IMR-90 (cell line): ENCODE measurements around the gene RNF213. TPM values are rescaled to one million over a fixed set of nuclear protein-coding genes. Genes with fewer than 3 reads are reported as not detected.

Experiments
- ATAC-seq: fragments of 200-7000 bp; cut with Tn5 transposase; 2 replicates; pipeline ENCODE4 v1.9.1; 2020; ENCODE audit warnings: low read depth, mild to moderate bottlenecking, moderate library complexity
- BruUV-seq: library from RNA; stranded (reverse); fragments of 400-500 nt; replicated peaks from 2 replicates; lab custom pipeline; 2021; lab: Mats Ljungman, UMichigan
- CTCF ChIA-PET: fragments of 300-600 bp; formaldehyde crosslinking; extraction: SDS; loops from one replicate; lab custom pipeline; 2021; ENCODE audit warnings: antibody characterized with exemption; lab: Yijun Ruan, JAX
- POLR2A ChIA-PET: fragments of 300-600 bp; sonication (Branson Sonifier 250); formaldehyde crosslinking; loops from one replicate; lab custom pipeline; 2022; ENCODE audit warnings: antibody characterized with exemption; ENCODE audit not compliant: unreplicated experiment; lab: Charles Lee
- DNase-seq: peaks from one replicate; pipeline ENCODE4 v3.0.0; 2013
- H2AFZ ChIP-seq: replicated peaks from 2 replicates; pipeline ENCODE3; 2013; ENCODE audit warnings: low read length, mild to moderate bottlenecking; ENCODE audit not compliant: poor library complexity
- H2AK5ac ChIP-seq: 2 replicates; pipeline ENCODE4 v1.6.1; 2013; ENCODE audit warnings: low read depth, low read length, inconsistent platforms
- H2AK9ac ChIP-seq: replicated peaks from 2 replicates; pipeline ENCODE3; 2013; ENCODE audit warnings: mild to moderate bottlenecking, low read depth, low read length, moderate library complexity; ENCODE audit not compliant: poor library complexity
- H2BK120ac ChIP-seq: 2 replicates; pipeline ENCODE4 v1.6.1; 2013; ENCODE audit warnings: low read depth, low read length, inconsistent platforms
- H2BK15ac ChIP-seq: 3 replicates; pipeline ENCODE4 v1.6.1; 2013; ENCODE audit warnings: low read depth, low read length, inconsistent platforms
- H2BK20ac ChIP-seq: 2 replicates; pipeline ENCODE4 v1.6.1; 2013; ENCODE audit warnings: low read depth, mild to moderate bottlenecking, inconsistent platforms, low read length, moderate library complexity
- H2BK5ac ChIP-seq: 2 replicates; pipeline ENCODE4 v1.6.1; 2013; ENCODE audit warnings: mild to moderate bottlenecking, low read depth, low read length, inconsistent platforms; ENCODE audit not compliant: poor library complexity, severe bottlenecking
- H3K14ac ChIP-seq: replicated peaks from 2 replicates; pipeline ENCODE4 v1.6.1; 2013; ENCODE audit warnings: low read depth, low read length, inconsistent platforms
- H3K18ac ChIP-seq: 2 replicates; pipeline ENCODE4 v1.6.1; 2013; ENCODE audit warnings: low read depth, low read length, control low read depth
- H3K23ac ChIP-seq: 2 replicates; pipeline ENCODE4 v1.6.1; 2013; ENCODE audit warnings: low read depth, low read length, inconsistent platforms
- H3K27ac ChIP-seq: 2 replicates; pipeline ENCODE4 v1.5.1; 2013; ENCODE audit warnings: mild to moderate bottlenecking, control low read depth, low read length; ENCODE audit not compliant: insufficient read depth
- H3K27me3 ChIP-seq: 2 replicates; pipeline ENCODE4 v1.6.1; 2013; ENCODE audit warnings: low read length; ENCODE audit not compliant: control insufficient read depth, insufficient read depth
- H3K36me3 ChIP-seq: 2 replicates; pipeline ENCODE4 v1.6.1; 2013; ENCODE audit warnings: low read length, mixed read lengths; ENCODE audit not compliant: control insufficient read depth, insufficient read depth
- H3K4ac ChIP-seq: 2 replicates; pipeline ENCODE4 v1.6.1; 2013; ENCODE audit warnings: low read depth, low read length, inconsistent platforms
- H3K4me1 ChIP-seq: 2 replicates; pipeline ENCODE4 v1.6.1; 2013; ENCODE audit warnings: low read length, mixed read lengths; ENCODE audit not compliant: control insufficient read depth, insufficient read depth
- H3K4me2 ChIP-seq: 2 replicates; pipeline ENCODE4 v1.6.1; 2013; ENCODE audit warnings: low read depth, mild to moderate bottlenecking, control low read depth, low read length, moderate library complexity
- H3K4me3 ChIP-seq: 2 replicates; pipeline ENCODE4 v1.5.1; 2013; ENCODE audit warnings: low read depth, mild to moderate bottlenecking, control low read depth, low read length, moderate library complexity; ENCODE audit not compliant: insufficient read depth
- H3K56ac ChIP-seq: 2 replicates; pipeline ENCODE4 v1.6.1; 2013; ENCODE audit warnings: low read length, inconsistent platforms; ENCODE audit not compliant: insufficient read depth; ENCODE audit errors: extremely low read depth
- H3K79me1 ChIP-seq, 2 experiments: 2 replicates each; pipeline ENCODE4 v1.6.1; 2013; ENCODE audit warnings: low read length in 2 of 2, inconsistent platforms in 1 of 2, low read depth in 1 of 2
- H3K9ac ChIP-seq: 2 replicates; pipeline ENCODE4 v1.6.1; 2013; ENCODE audit warnings: low read depth, low read length, control low read depth
- H3K9me1 ChIP-seq: 2 replicates; pipeline ENCODE4 v1.6.1; 2013; ENCODE audit warnings: low read length, inconsistent platforms; ENCODE audit not compliant: insufficient read depth
- H3K9me3 ChIP-seq: 2 replicates; pipeline ENCODE4 v1.6.1; 2013; ENCODE audit warnings: low read length; ENCODE audit not compliant: control insufficient read depth, insufficient read depth
- H4K20me1 ChIP-seq: 2 replicates; pipeline ENCODE4 v1.6.1; 2013; ENCODE audit warnings: low read length, inconsistent platforms; ENCODE audit not compliant: insufficient read depth
- H4K5ac ChIP-seq: 2 replicates; pipeline ENCODE4 v1.6.1; 2013; ENCODE audit warnings: mild to moderate bottlenecking, low read depth, low read length, control low read depth
- H4K8ac ChIP-seq, 2 experiments: 2 replicates each; pipeline ENCODE4 v1.6.1; 2013; ENCODE audit warnings: low read depth in 2 of 2, low read length in 2 of 2, control low read depth in 1 of 2, inconsistent platforms in 1 of 2
- H4K91ac ChIP-seq: 2 replicates; pipeline ENCODE4 v1.6.1; 2013; ENCODE audit warnings: low read depth, low read length, inconsistent platforms; ENCODE audit not compliant: insufficient read depth
- BHLHE40 ChIP-seq: fragments of 150-350 bp; IDR thresholded peaks from 2 replicates; pipeline ENCODE4 v1.6.1; 2016; ENCODE audit warnings: mild to moderate bottlenecking, low read depth, low read length
- CEBPB ChIP-seq: IDR thresholded peaks from 2 replicates; pipeline ENCODE4 v1.6.1; 2012; ENCODE audit warnings: low read depth, low read length, improper control_type of control experiment
- CHD1 ChIP-seq: IDR thresholded peaks from 2 replicates; pipeline ENCODE4 v1.6.1; 2012; ENCODE audit warnings: low read depth, low read length, improper control_type of control experiment
- FOS ChIP-seq: fragments of 150-350 bp; IDR thresholded peaks from 2 replicates; pipeline ENCODE4 v1.6.1; 2016; ENCODE audit warnings: low read depth, low read length
- MAFK ChIP-seq: IDR thresholded peaks from 2 replicates; pipeline ENCODE4 v1.6.1; 2012; ENCODE audit warnings: low read depth, low read length, improper control_type of control experiment
- MAZ ChIP-seq: IDR thresholded peaks from 2 replicates; pipeline ENCODE4 v1.6.1; 2012; ENCODE audit warnings: low read depth, mild to moderate bottlenecking, low read length, improper control_type of control experiment, moderate library complexity, borderline replicate concordance
- MXI1 ChIP-seq: IDR thresholded peaks from 2 replicates; pipeline ENCODE4 v1.6.1; 2012; ENCODE audit warnings: low read depth, mild to moderate bottlenecking, low read length, moderate library complexity, borderline replicate concordance
- NFE2L2 ChIP-seq: fragments of 150-350 bp; IDR thresholded peaks from 2 replicates; pipeline ENCODE4 v1.6.1; 2016; ENCODE audit warnings: low read depth, mild to moderate bottlenecking, low read length
- POLR2A ChIP-seq: IDR thresholded peaks from 2 replicates; pipeline ENCODE4 v1.6.1; 2012; ENCODE audit warnings: mild to moderate bottlenecking, low read depth, low read length
- RAD21 ChIP-seq: IDR thresholded peaks from 2 replicates; pipeline ENCODE4 v1.6.1; 2012; ENCODE audit warnings: low read length, improper control_type of control experiment
- RCOR1 ChIP-seq: IDR thresholded peaks from 2 replicates; pipeline ENCODE4 v1.6.1; 2012; ENCODE audit warnings: mild to moderate bottlenecking, low read length, improper control_type of control experiment; ENCODE audit not compliant: insufficient replicate concordance
- RFX5 ChIP-seq: IDR thresholded peaks from 2 replicates; pipeline ENCODE4 v1.8.0; 2012; ENCODE audit warnings: low read depth, mild to moderate bottlenecking, low read length, moderate library complexity
- SMC3 ChIP-seq: fragments of 150-350 bp; IDR thresholded peaks from 2 replicates; pipeline ENCODE4 v1.6.1; 2016; ENCODE audit warnings: low read depth, mild to moderate bottlenecking, antibody characterized with exemption, low read length, moderate library complexity
- USF2 ChIP-seq: fragments of 150-350 bp; IDR thresholded peaks from 2 replicates; pipeline ENCODE4 v1.6.1; 2017; ENCODE audit warnings: mild to moderate bottlenecking, antibody characterized with exemption, low read length, low read depth
- WGBS, 2 experiments: methylation state at CpG; one replicate each; pipeline versions ENCODE4 v1.1.5 to v1.1.7; 2013; ENCODE audit warnings: missing lambda C conversion rate in 2 of 2; ENCODE audit not compliant: insufficient read length in 1 of 2; ENCODE audit errors: extremely low coverage in 2 of 2; 5-methylcytosine and 5-hydroxymethylcytosine counted together
- dilution Hi-C: fragments of 300-500 bp; cut with HindIII; formaldehyde crosslinking; loops from one replicate; pipeline ENCODE4 v1.14.3; 2018; ENCODE audit warnings: low sequenced_read_pairs; ENCODE audit not compliant: unreplicated experiment
- in situ Hi-C: fragments of 300-500 bp; cut with MboI; formaldehyde crosslinking; loops from 3 replicates; pipeline ENCODE4 v1.14.3; 2019; ENCODE audit warnings: low sequenced_read_pairs, inconsistent platforms, mixed read lengths
- intact Hi-C: fragments of 100-400 bp; cut with micrococcal nuclease; formaldehyde crosslinking; loops from 2 replicates; pipeline ENCODE4 v1.10.0; 2022
- polyA plus RNA-seq, 3 experiments: library from polyadenylated mRNA; depleted of rRNA; stranded (reverse); fragments of >200 nt; gene quantifications; 2 replicates each; pipeline ENCODE4 v1.2.3, GENCODE V29; 2012; ENCODE audit warnings: low replicate concordance in 1 of 3
- total RNA-seq: library from RNA; depleted of rRNA; stranded (reverse); fragments of >200 nt; gene quantifications from 2 replicates; pipeline ENCODE4 v1.2.3, GENCODE V29; 2012
- TF ChIP-seq, protein P1 (sequence below): conservative IDR thresholded peaks from 2 replicates; pipeline ENCODE4 v1.5.1; 2012; ENCODE audit warnings: mild to moderate bottlenecking, low read depth, low read length, improper control_type of control experiment
- TF ChIP-seq, protein P2 (sequence below): fragments of 150-350 bp; IDR thresholded peaks from 2 replicates; pipeline ENCODE4 v1.6.1; 2016; ENCODE audit warnings: low read depth, mild to moderate bottlenecking, low read length, moderate library complexity, borderline replicate concordance

Gene RNF213
- total and polyA plus RNA-seq, 2 of the 4 experiments (the other 2 are of a cell fraction), result 23.4 to 36.0 TPM

GRCh38 chr17:80441133-80441578 is 180.5 kb downstream of the RNF213 start:
- Histone ChIP-seq H3K4me2 (no peak overlapping the region), H3K14ac (no peak overlapping the region), H4K91ac (no peak overlapping the region), H2BK20ac (no peak overlapping the region), H3K9ac (no peak overlapping the region), H2AK5ac (no peak overlapping the region), H4K8ac (no peak overlapping the region), H4K20me1 (no peaks in the 10 kb centered on the region; the same call in 1 of the 2 replicates), H2BK120ac (no peak overlapping the region), H3K79me1 (no peaks in the 10 kb centered on the region), H2BK5ac (no peak overlapping the region), H3K4me1 (no peaks in the 10 kb centered on the region), H2AFZ (no peak overlapping the region), H3K9me1 (no peaks in the 10 kb centered on the region), H3K23ac (no peak overlapping the region), H3K9me3 (no peaks in the 10 kb centered on the region), H2BK15ac (no peak overlapping the region), H3K4ac (no peak overlapping the region), H3K36me3 (no peaks in the 10 kb centered on the region), H3K56ac (no peak overlapping the region), H2AK9ac (peak overlapping the region; percentile 28), H3K27ac (no peak overlapping the region), H4K5ac (no peak overlapping the region), H3K27me3 (peaks cover 11% of the 10 kb centered on the region; the same call in 1 of the 2 replicates), H3K4me3 (no peak overlapping the region), H3K18ac (no peak overlapping the region)
- dilution Hi-C loops, result no loop called here
- in situ Hi-C loops, result no loop called here
- DNase-seq (peak; percentile 36), ATAC-seq (peak; percentile 86)
- intact Hi-C loops, result no loop called here
- 17% methylated on average over 9 of the region's 14 CpGs; no CpG with 5 or more reads in 1 of the 2 experiments for WGBS, 2 experiments
- no TSS peak for BruUV-seq
- POLR2A ChIA-PET, result no interaction called here
- TF ChIP-seq, protein P1, sequence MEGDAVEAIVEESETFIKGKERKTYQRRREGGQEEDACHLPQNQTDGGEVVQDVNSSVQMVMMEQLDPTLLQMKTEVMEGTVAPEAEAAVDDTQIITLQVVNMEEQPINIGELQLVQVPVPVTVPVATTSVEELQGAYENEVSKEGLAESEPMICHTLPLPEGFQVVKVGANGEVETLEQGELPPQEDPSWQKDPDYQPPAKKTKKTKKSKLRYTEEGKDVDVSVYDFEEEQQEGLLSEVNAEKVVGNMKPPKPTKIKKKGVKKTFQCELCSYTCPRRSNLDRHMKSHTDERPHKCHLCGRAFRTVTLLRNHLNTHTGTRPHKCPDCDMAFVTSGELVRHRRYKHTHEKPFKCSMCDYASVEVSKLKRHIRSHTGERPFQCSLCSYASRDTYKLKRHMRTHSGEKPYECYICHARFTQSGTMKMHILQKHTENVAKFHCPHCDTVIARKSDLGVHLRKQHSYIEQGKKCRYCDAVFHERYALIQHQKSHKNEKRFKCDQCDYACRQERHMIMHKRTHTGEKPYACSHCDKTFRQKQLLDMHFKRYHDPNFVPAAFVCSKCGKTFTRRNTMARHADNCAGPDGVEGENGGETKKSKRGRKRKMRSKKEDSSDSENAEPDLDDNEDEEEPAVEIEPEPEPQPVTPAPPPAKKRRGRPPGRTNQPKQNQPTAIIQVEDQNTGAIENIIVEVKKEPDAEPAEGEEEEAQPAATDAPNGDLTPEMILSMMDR, result 0 out of 2 replicates have a peak, but pooled peaks have one; percentile 2
- no peak for TF ChIP-seq FOS
- TF ChIP-seq CEBPB, result no peak
- TF ChIP-seq MXI1, result peak; percentile 78; the same call in 1 of the 2 replicates
- TF ChIP-seq MAZ, result peak; percentile 71; the same call in 1 of the 2 replicates
- TF ChIP-seq MAFK, result no peak
- TF ChIP-seq, protein P2, sequence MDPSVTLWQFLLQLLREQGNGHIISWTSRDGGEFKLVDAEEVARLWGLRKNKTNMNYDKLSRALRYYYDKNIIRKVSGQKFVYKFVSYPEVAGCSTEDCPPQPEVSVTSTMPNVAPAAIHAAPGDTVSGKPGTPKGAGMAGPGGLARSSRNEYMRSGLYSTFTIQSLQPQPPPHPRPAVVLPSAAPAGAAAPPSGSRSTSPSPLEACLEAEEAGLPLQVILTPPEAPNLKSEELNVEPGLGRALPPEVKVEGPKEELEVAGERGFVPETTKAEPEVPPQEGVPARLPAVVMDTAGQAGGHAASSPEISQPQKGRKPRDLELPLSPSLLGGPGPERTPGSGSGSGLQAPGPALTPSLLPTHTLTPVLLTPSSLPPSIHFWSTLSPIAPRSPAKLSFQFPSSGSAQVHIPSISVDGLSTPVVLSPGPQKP, result no peak
- TF ChIP-seq POLR2A, result no peak
- no peak for TF ChIP-seq SMC3
- TF ChIP-seq BHLHE40, result peak; percentile 52; the same call in 1 of the 2 replicates
- no peak for TF ChIP-seq RFX5
- TF ChIP-seq USF2, result no peak
- TF ChIP-seq NFE2L2, result no peak
- no peak for TF ChIP-seq CHD1
- no peak for TF ChIP-seq RCOR1
- TF ChIP-seq RAD21, result peak; percentile 30; the same call in 1 of the 2 replicates
- CTCF ChIA-PET, result no interaction called here
